SK-N-SH (cell line): ENCODE results near the gene PRKG1. TPM values are rescaled to one million over a fixed set of nuclear protein-coding genes. Genes with fewer than 3 reads are reported as not detected.

ENCODE experiments used
- CTCF ChIA-PET: fragments of 300-600, 350-600 bp; formaldehyde crosslinking; extraction: SDS; loops from one replicate; lab custom pipeline; 2021; lab: Yijun Ruan, JAX
- POLR2A ChIA-PET: fragments of 350-600 bp; sonication (Branson Sonifier 250); formaldehyde crosslinking; extraction: SDS; loops from one replicate; lab custom pipeline; 2020; ENCODE audit warnings: antibody characterized with exemption, inconsistent platforms; lab: Yijun Ruan, JAX
- DNase-seq: peaks from one replicate; pipeline ENCODE4 v3.0.0; 2012
- H2AFZ ChIP-seq: fragments of 200-600 bp; sonication (generic); 2 replicates; pipeline ENCODE4 v1.8.1; 2016; ENCODE audit warnings: antibody characterized with exemption, mild to moderate bottlenecking, low read depth
- H3F3A ChIP-seq: fragments of 200-600 bp; sonication (generic); replicated peaks from 2 replicates; pipeline ENCODE3; 2016; ENCODE audit warnings: antibody characterized with exemption, mild to moderate bottlenecking; ENCODE audit not compliant: insufficient read depth
- H3K27ac ChIP-seq, 2 experiments: fragments of 200-500 bp in 1 of 2; fragments of 200-600 bp in 1 of 2; sonication (Bioruptor generic) in 1 of 2; sonication (generic), shearing (Covaris generic) in 1 of 2; 2 replicates each; pipeline versions ENCODE4 v1.5.1 to v1.6.1; 2014 to 2016; ENCODE audit warnings: low read depth in 2 of 2, inconsistent platforms in 1 of 2, low read length in 1 of 2, mild to moderate bottlenecking in 1 of 2, mixed read lengths in 1 of 2
- H3K27me3 ChIP-seq: fragments of 200-600 bp; sonication (generic), shearing (Covaris generic); 2 replicates; pipeline ENCODE4 v1.6.1; 2016; ENCODE audit warnings: mixed run types; ENCODE audit not compliant: insufficient read depth
- H3K36me3 ChIP-seq, 2 experiments: fragments of 200-500 bp in 1 of 2; fragments of 200-600 bp in 1 of 2; sonication (Bioruptor generic) in 1 of 2; sonication (generic) in 1 of 2; replicated peaks in 1 of 2; 2 replicates each; pipeline versions ENCODE3 to v1.5.1; 2014 to 2016; ENCODE audit warnings: low read length in 1 of 2, mild to moderate bottlenecking in 1 of 2; ENCODE audit not compliant: insufficient read depth in 2 of 2, control insufficient read depth in 1 of 2
- H3K4me1 ChIP-seq, 2 experiments: fragments of 200-500 bp in 1 of 2; fragments of 200-600 bp in 1 of 2; sonication (Bioruptor generic) in 1 of 2; sonication (generic), shearing (Covaris generic) in 1 of 2; 2 replicates each; pipeline versions ENCODE4 v1.5.1 to v1.6.1; 2014 to 2016; ENCODE audit warnings: low read depth in 1 of 2, low read length in 1 of 2, mixed run types in 1 of 2; ENCODE audit not compliant: insufficient read depth in 2 of 2, control insufficient read depth in 1 of 2
- H3K4me2 ChIP-seq: fragments of 200-600 bp; sonication (generic), shearing (Covaris generic); 2 replicates; pipeline ENCODE4 v1.6.1; 2017; ENCODE audit warnings: mixed run types
- H3K4me3 ChIP-seq, 2 experiments: fragments of 200-500 bp in 1 of 2; fragments of 200-600 bp in 1 of 2; sonication (Bioruptor generic) in 1 of 2; sonication (generic), shearing (Covaris generic) in 1 of 2; 2 replicates each; pipeline versions ENCODE4 v1.5.1 to v1.8.1; 2014 to 2016; ENCODE audit warnings: low read depth in 2 of 2, inconsistent platforms in 1 of 2, low read length in 1 of 2, mild to moderate bottlenecking in 1 of 2, mixed read lengths in 1 of 2, moderate library complexity in 1 of 2
- H3K79me2 ChIP-seq: fragments of 200-600 bp; sonication (generic); 2 replicates; pipeline ENCODE4 v1.8.1; 2017; ENCODE audit warnings: mild to moderate bottlenecking; ENCODE audit not compliant: insufficient read depth
- H3K9ac ChIP-seq: fragments of 200-600 bp; sonication (generic); 2 replicates; pipeline ENCODE4 v1.6.1; 2017; ENCODE audit warnings: mixed run types
- H3K9me2 ChIP-seq: fragments of 200-600 bp; sonication (generic); 2 replicates; pipeline ENCODE4 v1.6.1; 2017; ENCODE audit warnings: mixed run types
- H3K9me3 ChIP-seq: fragments of 200-600 bp; sonication (generic); 2 replicates; pipeline ENCODE4 v1.6.1; 2017; ENCODE audit warnings: mixed run types, mild to moderate bottlenecking, moderate library complexity
- H4K20me1 ChIP-seq: fragments of 200-600 bp; sonication (generic); 2 replicates; pipeline ENCODE4 v1.6.1; 2017; ENCODE audit warnings: mild to moderate bottlenecking, mixed run types; ENCODE audit not compliant: insufficient read depth
- ELF1 ChIP-seq: IDR thresholded peaks from 2 replicates; pipeline ENCODE4 v1.4.0; 2012
- EZH2phosphoT487 ChIP-seq: fragments of 200-600 bp; sonication (generic); IDR thresholded peaks from 2 replicates; pipeline ENCODE4 v1.6.1; 2017; ENCODE audit warnings: low read depth, mixed run types, mild to moderate bottlenecking, antibody characterized with exemption, moderate library complexity, borderline replicate concordance
- FOSL2 ChIP-seq: IDR thresholded peaks from 2 replicates; pipeline ENCODE4 v1.4.0; 2012; ENCODE audit warnings: low read depth, mild to moderate bottlenecking, moderate library complexity, borderline replicate concordance
- IRF3 ChIP-seq: fragments of 150-350 bp; IDR thresholded peaks from 2 replicates; pipeline ENCODE4 v1.6.1; 2016; ENCODE audit warnings: mild to moderate bottlenecking, low read depth, low read length
- MEF2A ChIP-seq: IDR thresholded peaks from 2 replicates; pipeline ENCODE4 v1.4.0; 2012; ENCODE audit warnings: low read depth, borderline replicate concordance
- MXI1 ChIP-seq: IDR thresholded peaks from 2 replicates; pipeline ENCODE4 v1.6.1; 2012; ENCODE audit warnings: mild to moderate bottlenecking, low read depth, low read length, improper control_type of control experiment
- NRF1 ChIP-seq: IDR thresholded peaks from 2 replicates; pipeline ENCODE4 v1.6.1; 2012; ENCODE audit warnings: low read depth, mild to moderate bottlenecking, low read length
- PBX3 ChIP-seq: IDR thresholded peaks from 2 replicates; pipeline ENCODE4; 2012
- POLR2AphosphoS5 ChIP-seq: IDR thresholded peaks from 2 replicates; pipeline ENCODE4 v1.6.1; 2012; ENCODE audit warnings: low read depth, low read length
- RCOR1 ChIP-seq: fragments of 150-350 bp; IDR thresholded peaks from 2 replicates; pipeline ENCODE4 v1.6.1; 2017; ENCODE audit warnings: antibody characterized with exemption, low read length
- RFX5 ChIP-seq: IDR thresholded peaks from 2 replicates; pipeline ENCODE4 v1.6.1; 2012; ENCODE audit warnings: mild to moderate bottlenecking, improper control_type of control experiment, low read length
- RXRA ChIP-seq: IDR thresholded peaks from 2 replicates; pipeline ENCODE4 v1.4.0; 2012; ENCODE audit warnings: low read depth, mild to moderate bottlenecking, borderline replicate concordance
- SIN3A ChIP-seq: IDR thresholded peaks from 2 replicates; pipeline ENCODE4 v1.6.1; 2012; ENCODE audit warnings: low read depth, mild to moderate bottlenecking, low read length, moderate library complexity, borderline replicate concordance
- SMC3 ChIP-seq: IDR thresholded peaks from 2 replicates; pipeline ENCODE4 v1.6.1; 2012; ENCODE audit warnings: low read depth, low read length, improper control_type of control experiment
- TCF12 ChIP-seq: IDR thresholded peaks from 2 replicates; pipeline ENCODE4 v1.4.0; 2012
- TEAD4 ChIP-seq: IDR thresholded peaks from 2 replicates; pipeline ENCODE4 v1.4.0; 2012; ENCODE audit warnings: mild to moderate bottlenecking, borderline replicate concordance; ENCODE audit not compliant: insufficient read depth
- WGBS: methylation state at CpG from one replicate; pipeline ENCODE4 v1.1.6; 2017; ENCODE audit warnings: low lambda C conversion rate; 5-methylcytosine and 5-hydroxymethylcytosine counted together
- polyA plus RNA-seq, 3 experiments: library from polyadenylated mRNA; depleted of rRNA; stranded (reverse); fragments of >200 nt; gene quantifications; 2 replicates each; pipeline ENCODE4 v1.2.3, GENCODE V29; 2012
- TF ChIP-seq, protein P1 (sequence below): fragments of 200-600 bp; sonication (generic); IDR thresholded peaks from 2 replicates; pipeline ENCODE4 v1.6.1; 2017; ENCODE audit warnings: antibody characterized with exemption, mild to moderate bottlenecking, moderate library complexity
- TF ChIP-seq, protein P2 (sequence below): IDR thresholded peaks from 2 replicates; pipeline ENCODE4 v1.6.1; 2012; ENCODE audit warnings: mild to moderate bottlenecking, low read depth, low read length, moderate library complexity

PRKG1 gene
- polyA plus RNA-seq, 1 of the 3 experiments (the other 2 are of a cell fraction) = 4.1 TPM

DNA sequence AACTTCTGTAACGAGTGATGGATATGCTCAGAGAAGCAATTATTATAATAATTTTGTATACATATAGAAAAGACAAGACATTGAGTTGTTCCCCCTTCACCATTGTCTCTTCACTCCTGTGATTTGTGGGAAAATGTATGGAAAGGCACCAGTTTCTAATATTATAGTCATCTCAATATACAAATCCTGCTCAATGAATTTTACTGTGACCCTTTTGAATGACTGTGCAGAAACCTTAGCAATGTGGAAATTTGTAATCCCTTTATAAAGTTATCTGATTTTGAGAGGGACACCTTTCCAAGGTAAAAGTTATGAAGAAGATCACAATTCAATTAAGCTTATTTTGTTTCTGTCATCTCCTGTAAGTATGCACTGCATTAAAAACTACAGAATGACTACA lies 1165.5 kb downstream of the PRKG1 start:
- no peaks in the 10 kb centered on the region for H3K79me2 ChIP-seq
- H3K4me3 ChIP-seq = no peak overlapping the region
- H3K9me3 ChIP-seq = no peaks in the 10 kb centered on the region
- H2AFZ ChIP-seq = no peak overlapping the region
- H3K36me3 ChIP-seq = no peaks in the 10 kb centered on the region
- H3K27me3 ChIP-seq = no peaks in the 10 kb centered on the region
- H3K4me2 ChIP-seq = no peak overlapping the region
- no peaks in the 10 kb centered on the region for H3F3A ChIP-seq
- no peaks in the 10 kb centered on the region for H4K20me1 ChIP-seq
- H3K9ac ChIP-seq = no peak overlapping the region
- no peaks in the 10 kb centered on the region; a peak in 1 of 4 replicates for H3K4me1 ChIP-seq
- H3K27ac ChIP-seq = no peak overlapping the region
- CTCF ChIA-PET = no interaction called here
- WGBS = 89% methylated on average over 1 of the region's 1 CpG
- DNase-seq = no peak
- POLR2A ChIA-PET = no interaction called here
- H3K9me2 ChIP-seq = no peaks in the 10 kb centered on the region
- TF ChIP-seq MEF2A (no peak), ELF1 (no peak), PBX3 (no peak), RFX5 (no peak), IRF3 (no peak), TCF12 (no peak), NRF1 (no peak)
- TF ChIP-seq, protein P1, sequence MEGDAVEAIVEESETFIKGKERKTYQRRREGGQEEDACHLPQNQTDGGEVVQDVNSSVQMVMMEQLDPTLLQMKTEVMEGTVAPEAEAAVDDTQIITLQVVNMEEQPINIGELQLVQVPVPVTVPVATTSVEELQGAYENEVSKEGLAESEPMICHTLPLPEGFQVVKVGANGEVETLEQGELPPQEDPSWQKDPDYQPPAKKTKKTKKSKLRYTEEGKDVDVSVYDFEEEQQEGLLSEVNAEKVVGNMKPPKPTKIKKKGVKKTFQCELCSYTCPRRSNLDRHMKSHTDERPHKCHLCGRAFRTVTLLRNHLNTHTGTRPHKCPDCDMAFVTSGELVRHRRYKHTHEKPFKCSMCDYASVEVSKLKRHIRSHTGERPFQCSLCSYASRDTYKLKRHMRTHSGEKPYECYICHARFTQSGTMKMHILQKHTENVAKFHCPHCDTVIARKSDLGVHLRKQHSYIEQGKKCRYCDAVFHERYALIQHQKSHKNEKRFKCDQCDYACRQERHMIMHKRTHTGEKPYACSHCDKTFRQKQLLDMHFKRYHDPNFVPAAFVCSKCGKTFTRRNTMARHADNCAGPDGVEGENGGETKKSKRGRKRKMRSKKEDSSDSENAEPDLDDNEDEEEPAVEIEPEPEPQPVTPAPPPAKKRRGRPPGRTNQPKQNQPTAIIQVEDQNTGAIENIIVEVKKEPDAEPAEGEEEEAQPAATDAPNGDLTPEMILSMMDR = no peak

GRCh38 chr10:52245547-52245946 lies 1171.3 kb downstream of the PRKG1 start:
- POLR2A ChIA-PET = no interaction called here
- Histone ChIP-seq H3K4me3 (no peak overlapping the region), H3F3A (no peaks in the 10 kb centered on the region), H3K9me3 (no peaks in the 10 kb centered on the region), H3K9me2 (peaks cover 3% of the 10 kb centered on the region; the same call in 1 of the 2 replicates), H2AFZ (no peak overlapping the region), H4K20me1 (no peaks in the 10 kb centered on the region), H3K4me1 (no peaks in the 10 kb centered on the region; a peak in 1 of 4 replicates), H3K27me3 (no peaks in the 10 kb centered on the region), H3K27ac (no peak overlapping the region), H3K79me2 (no peaks in the 10 kb centered on the region), H3K4me2 (no peak overlapping the region), H3K9ac (no peak overlapping the region), H3K36me3 (no peaks in the 10 kb centered on the region)
- no peak for DNase-seq
- WGBS = 92% methylated on average over 2 of the region's 2 CpGs
- CTCF ChIA-PET = interaction anchor here (1.0 to 2.2 kb wide), 2 partner anchors 29 to 62 kb away, joined by 5 to 7 read pairs; no protein-coding TSS in a partner anchor
- TF ChIP-seq RCOR1 = no peak
- TF ChIP-seq, protein P2, sequence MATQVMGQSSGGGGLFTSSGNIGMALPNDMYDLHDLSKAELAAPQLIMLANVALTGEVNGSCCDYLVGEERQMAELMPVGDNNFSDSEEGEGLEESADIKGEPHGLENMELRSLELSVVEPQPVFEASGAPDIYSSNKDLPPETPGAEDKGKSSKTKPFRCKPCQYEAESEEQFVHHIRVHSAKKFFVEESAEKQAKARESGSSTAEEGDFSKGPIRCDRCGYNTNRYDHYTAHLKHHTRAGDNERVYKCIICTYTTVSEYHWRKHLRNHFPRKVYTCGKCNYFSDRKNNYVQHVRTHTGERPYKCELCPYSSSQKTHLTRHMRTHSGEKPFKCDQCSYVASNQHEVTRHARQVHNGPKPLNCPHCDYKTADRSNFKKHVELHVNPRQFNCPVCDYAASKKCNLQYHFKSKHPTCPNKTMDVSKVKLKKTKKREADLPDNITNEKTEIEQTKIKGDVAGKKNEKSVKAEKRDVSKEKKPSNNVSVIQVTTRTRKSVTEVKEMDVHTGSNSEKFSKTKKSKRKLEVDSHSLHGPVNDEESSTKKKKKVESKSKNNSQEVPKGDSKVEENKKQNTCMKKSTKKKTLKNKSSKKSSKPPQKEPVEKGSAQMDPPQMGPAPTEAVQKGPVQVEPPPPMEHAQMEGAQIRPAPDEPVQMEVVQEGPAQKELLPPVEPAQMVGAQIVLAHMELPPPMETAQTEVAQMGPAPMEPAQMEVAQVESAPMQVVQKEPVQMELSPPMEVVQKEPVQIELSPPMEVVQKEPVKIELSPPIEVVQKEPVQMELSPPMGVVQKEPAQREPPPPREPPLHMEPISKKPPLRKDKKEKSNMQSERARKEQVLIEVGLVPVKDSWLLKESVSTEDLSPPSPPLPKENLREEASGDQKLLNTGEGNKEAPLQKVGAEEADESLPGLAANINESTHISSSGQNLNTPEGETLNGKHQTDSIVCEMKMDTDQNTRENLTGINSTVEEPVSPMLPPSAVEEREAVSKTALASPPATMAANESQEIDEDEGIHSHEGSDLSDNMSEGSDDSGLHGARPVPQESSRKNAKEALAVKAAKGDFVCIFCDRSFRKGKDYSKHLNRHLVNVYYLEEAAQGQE = no peak
- no peak for TF ChIP-seq FOSL2
- TF ChIP-seq RXRA = no peak
- TF ChIP-seq, protein P1 = no peak
- no peak for TF ChIP-seq TEAD4
- no peak for TF ChIP-seq MXI1
- no peak for TF ChIP-seq SMC3
- no peak for TF ChIP-seq SIN3A
- TF ChIP-seq POLR2AphosphoS5 = no peak
- no peak for TF ChIP-seq EZH2phosphoT487
